Astrocyte of the cerebellum (primary cell): ENCODE data around the gene CCDC197.

Experiments
- DNase-seq: peaks from one replicate; pipeline ENCODE4 v3.0.0-alpha.2; 2011; ENCODE audit warnings: low read depth
- H3K4me3 ChIP-seq: 2 replicates; pipeline ENCODE4 v1.5.1; 2011; ENCODE audit warnings: mild to moderate bottlenecking, low read depth, low read length, moderate library complexity
- in situ Hi-C: cut with HindIII; loops from 2 replicates; pipeline ENCODE4 v1.10.0; 2017; ENCODE audit warnings: low sequenced_read_pairs
- TF ChIP-seq, protein P1 (sequence below): IDR thresholded peaks from 2 replicates; pipeline ENCODE4 v1.5.1; 2012; ENCODE audit warnings: low read length, low read depth, moderate library complexity, mild to moderate bottlenecking; ENCODE audit errors: missing control alignments

The CCDC197 gene

DNA sequence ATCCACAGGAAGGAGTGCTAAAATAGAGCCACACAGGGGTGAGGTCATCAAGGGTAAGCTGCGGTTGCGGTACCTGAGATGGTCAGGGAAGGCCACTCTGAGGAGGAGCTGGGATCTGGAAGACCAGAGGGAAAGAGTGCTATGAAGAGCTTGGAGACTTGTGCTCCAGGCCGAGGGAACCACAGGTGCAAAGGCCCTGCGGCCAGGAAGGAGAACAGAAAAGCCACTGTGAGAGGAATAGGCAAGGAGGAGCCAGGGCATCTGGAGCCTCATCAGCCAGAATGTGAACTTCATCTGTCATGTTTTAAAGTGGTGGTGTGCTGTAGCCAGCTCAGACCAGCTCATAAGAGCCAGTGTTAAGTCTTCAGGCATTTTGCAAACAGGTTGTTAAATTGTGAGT is 5.5 kb upstream of the CCDC197 start:
- DNase-seq, result no peak
- no peak overlapping the region for H3K4me3 ChIP-seq
- in situ Hi-C loops, result no loop called here
- TF ChIP-seq, protein P1, sequence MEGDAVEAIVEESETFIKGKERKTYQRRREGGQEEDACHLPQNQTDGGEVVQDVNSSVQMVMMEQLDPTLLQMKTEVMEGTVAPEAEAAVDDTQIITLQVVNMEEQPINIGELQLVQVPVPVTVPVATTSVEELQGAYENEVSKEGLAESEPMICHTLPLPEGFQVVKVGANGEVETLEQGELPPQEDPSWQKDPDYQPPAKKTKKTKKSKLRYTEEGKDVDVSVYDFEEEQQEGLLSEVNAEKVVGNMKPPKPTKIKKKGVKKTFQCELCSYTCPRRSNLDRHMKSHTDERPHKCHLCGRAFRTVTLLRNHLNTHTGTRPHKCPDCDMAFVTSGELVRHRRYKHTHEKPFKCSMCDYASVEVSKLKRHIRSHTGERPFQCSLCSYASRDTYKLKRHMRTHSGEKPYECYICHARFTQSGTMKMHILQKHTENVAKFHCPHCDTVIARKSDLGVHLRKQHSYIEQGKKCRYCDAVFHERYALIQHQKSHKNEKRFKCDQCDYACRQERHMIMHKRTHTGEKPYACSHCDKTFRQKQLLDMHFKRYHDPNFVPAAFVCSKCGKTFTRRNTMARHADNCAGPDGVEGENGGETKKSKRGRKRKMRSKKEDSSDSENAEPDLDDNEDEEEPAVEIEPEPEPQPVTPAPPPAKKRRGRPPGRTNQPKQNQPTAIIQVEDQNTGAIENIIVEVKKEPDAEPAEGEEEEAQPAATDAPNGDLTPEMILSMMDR, result no peak

DNA sequence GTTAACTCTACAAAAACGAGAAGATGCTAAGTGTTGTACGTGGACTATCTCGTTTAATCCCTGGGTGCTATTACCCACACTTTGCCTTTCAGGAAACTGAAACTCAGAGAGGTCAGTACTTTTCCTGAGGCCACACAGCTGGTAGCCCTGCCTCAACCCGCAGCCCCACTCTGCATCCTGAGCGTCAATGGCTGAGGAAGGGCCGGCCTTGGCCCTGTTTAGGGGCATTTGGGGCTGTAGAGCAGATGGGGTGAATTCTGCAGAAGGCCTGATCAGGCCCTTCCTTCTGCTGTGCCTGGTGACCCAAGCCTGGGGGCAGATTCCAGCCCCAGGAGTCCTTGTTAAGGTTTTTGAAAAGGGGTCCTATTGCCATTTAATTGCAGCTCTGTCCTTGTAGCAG is 3.7 kb upstream of the CCDC197 start:
- in situ Hi-C loops, result no loop called here
- H3K4me3 ChIP-seq, result no peak overlapping the region
- no peak for DNase-seq
- TF ChIP-seq, protein P1, result no peak

DNA sequence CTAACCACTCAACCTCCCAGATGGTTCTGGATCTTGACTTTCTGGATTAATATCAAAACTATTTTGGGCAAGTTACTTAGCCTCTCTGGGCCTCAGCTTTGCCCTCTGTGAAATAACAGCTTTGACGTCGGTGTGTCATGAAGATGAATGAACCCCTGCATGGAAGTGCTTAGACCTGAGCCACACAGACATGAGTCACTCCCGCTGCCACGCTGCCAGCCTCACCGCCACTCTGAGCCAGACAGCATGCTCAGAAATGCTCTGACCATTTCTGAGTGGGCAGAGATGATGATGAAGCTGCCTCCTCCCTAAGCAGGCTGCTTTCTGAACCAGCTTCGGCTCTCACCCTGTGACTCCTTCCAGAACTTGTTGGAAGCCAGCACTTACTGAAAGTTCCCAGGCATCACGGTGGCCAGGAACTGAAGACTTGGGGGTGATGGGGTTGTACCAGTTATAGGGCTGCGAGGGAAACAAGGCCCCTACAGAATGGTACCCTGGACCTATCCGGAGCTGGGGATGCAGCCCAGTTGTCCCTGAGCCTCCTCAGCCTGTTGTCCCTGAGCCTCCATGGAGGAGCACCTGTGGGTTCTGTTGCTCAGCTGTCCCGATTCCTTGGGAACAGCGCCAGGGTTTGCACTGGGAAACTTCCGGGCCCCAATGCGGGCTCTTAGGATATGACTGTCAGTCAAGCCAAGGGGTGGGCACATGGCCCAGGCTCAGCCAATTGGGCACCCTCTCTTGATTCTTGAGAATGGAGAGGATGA is 2.0 kb upstream of the CCDC197 start:
- in situ Hi-C loops, result no loop called here
- TF ChIP-seq, protein P1, result no peak
- peak; percentile 34 for DNase-seq
- no peak overlapping the region for H3K4me3 ChIP-seq

DNA sequence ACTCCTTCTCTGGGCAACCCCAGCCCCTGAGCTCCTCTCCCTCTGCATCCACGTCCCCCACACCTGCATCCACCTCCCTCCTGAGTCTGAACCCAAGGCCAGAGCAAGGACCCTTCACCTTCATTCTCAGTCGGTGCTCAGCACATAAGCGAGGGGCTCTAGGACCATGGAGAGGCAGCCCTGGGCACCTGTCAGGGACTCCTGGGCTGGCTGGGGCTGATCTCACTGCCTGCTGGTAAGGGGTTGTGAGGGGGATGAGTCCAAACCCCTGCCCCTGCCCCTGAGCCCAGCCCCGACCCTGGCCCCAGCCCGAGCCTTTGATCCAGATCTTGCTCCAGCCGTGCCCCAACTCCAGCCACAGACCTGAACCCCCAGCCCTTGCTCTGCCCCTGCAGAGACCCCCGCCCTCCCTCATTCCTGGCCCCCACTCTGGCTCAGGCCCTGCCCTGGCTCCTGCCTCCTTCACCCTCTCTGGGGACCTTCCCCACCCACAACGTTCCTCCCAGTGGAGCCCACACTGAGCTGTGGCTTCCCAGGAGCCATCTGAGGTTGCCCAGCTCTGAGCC is 888 bp upstream of the CCDC197 start:
- in situ Hi-C loops, result no loop called here
- TF ChIP-seq, protein P1, result no peak
- no peak for DNase-seq
- H3K4me3 ChIP-seq, result no peak overlapping the region

DNA sequence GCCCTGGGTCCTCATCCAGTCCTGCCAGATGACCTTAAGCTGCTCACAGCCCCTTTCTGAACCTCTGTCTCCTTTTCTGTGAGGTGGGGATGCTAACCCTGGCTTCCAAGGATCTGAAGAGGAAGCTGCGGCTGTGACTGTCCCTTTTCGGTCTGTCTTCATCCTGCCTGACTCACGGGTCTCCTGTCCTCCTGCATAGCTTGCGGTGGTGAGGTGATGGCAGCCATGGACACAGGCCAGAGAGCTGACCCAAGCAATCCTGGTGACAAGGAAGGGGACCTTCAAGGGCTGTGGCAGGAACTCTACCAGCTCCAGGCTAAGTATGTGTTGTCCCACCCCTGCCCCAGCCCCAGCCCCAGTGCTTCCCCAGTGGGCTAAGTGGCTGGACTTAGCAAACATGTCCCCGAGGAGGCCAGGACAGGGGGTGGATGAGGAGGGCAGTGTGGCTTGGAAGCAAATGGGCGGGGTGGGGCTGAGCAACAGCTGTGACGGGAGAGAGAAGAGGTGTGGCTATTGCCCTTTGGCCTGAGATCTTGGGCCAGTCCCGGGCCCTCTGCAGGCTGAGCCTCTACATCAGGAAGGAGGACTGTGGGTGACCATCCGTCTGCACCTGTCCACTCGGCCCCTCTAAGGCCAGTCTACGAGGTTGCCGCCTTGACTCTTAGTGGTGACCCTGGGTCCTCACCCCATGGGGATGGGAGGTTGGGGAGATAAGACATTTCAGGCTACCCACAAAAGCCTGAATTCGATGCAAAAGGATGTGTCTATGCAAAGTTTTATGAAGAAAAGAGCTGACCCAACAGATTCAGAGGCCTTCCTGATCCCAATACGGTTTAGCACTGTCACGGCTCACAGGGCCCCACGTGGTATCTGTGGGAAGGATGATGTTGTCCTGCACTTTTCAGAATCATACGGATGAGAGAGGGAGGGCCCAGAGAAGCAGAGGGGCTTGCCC is 1.1 kb downstream of the CCDC197 start:
- TF ChIP-seq, protein P1, result no peak
- no peak overlapping the region for H3K4me3 ChIP-seq
- in situ Hi-C loops, result no loop called here
- DNase-seq, result no peak

DNA sequence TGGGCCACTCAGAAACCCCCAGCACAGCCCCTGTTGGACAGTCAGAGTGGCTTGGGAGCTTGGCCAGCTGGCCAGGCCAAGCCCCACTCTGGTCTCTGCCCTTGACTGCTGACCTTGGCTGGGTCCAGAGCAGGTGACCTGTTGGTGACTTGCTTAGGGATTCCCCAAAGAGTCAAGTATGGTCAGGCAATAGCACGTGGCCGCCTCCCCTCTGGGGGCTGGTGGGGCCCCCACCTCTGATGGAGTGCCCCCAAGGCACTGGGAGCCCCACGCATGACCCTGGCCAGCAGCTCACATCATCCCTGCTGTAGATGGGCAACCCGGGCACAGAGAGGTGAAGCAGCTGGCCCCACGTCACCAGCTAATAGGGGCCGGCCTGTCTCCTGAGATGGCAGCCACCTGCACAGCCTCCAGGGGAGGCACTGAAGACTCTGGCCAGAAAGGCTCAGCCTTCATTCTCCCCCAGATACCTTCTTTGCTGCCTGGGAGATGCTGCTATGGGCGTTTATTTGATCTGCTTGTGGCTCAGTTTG is 1.8 kb downstream of the CCDC197 start:
- in situ Hi-C loops, result no loop called here
- no peak for DNase-seq
- TF ChIP-seq, protein P1, result no peak

More for the DNA sequence above, 1.8 kb downstream of the CCDC197 start:
- H3K4me3 ChIP-seq, result no peak overlapping the region
